ENCODE measurements around the gene ATP2C2. TPM values are rescaled to one million over a fixed set of nuclear protein-coding genes. Genes with fewer than 3 reads are reported as not detected.

ATP2C2 gene
- total RNA-seq, 1 donor from 2014 or later: not detected

GRCh38 chr16:84487358-84487757, 119.0 kb downstream of the ATP2C2 start:
- intact Hi-C loops (cut with micrococcal nuclease): no loop called here

GRCh38 chr16:84489131-84489530, 120.8 kb downstream of the ATP2C2 start:
- intact Hi-C loops (cut with micrococcal nuclease): no loop called here

GRCh38 chr16:84495506-84495905, 127.2 kb downstream of the ATP2C2 start:
- intact Hi-C loops (cut with micrococcal nuclease): no loop called here

- intact Hi-C loops (cut with micrococcal nuclease): no loop called here
Measured at GRCh38 chr16:84496991-84497390, 128.7 kb downstream of the ATP2C2 start.

DNA sequence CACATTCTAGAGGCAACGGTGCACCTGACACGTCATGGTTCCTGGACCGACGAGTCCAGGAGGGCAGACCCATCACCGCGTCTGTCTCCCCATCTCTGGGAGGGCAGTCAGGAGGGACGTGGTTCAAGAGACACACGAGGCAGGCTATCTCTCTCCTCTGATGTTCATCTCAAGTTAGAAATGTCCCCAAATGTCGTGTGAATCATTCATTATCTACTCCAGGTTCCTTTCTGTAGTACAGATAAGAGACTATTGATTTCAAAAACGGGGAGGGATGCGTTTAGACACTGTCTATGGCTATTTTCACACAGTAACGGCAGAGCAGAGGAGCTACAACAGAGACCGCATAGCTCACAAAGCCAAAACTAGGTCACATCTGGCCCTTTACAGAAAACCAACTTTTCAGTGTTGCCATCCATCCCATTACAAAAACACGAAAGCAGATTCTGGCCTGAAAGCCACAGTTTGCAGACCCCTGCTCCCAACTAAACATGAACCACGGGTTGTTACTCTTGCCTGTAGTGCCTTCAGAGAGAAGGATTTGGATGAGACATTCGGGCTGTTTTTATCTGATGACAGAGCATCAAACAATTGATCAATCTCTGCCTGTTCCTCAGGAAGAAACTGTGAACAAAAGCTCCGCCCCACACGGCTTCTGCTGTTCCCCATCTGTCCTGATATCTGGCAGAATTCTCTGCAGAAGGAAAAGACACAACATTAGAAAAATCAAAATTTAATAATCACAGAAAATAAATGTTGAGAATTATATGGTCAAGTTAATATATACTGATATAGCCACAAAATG, 129.3 kb downstream of the ATP2C2 start:
- intact Hi-C loops (cut with micrococcal nuclease): no loop called here

DNA sequence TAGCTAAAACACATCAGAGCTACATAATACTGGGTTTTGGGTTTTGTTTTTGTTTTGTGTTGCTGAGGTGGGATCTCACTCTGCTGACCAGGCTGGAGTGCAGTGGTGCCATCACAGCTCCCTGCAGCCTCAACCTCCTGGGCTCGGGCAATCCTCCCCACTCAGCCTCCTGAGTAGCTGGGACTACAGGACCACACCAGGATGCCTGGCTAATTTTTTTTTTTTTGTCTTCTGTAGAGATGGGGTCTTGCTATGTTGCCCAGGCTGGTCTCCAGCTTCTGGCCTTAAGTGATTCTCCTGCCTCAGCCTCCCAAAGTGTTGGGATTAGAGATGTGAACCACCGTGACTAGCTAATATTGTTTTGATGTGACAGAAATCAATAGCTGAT, 129.9 kb downstream of the ATP2C2 start:
- intact Hi-C loops (cut with micrococcal nuclease): no loop called here

- intact Hi-C loops (cut with micrococcal nuclease): no loop called here
Measured at GRCh38 chr16:84498859-84499620, 130.7 kb downstream of the ATP2C2 start.

DNA sequence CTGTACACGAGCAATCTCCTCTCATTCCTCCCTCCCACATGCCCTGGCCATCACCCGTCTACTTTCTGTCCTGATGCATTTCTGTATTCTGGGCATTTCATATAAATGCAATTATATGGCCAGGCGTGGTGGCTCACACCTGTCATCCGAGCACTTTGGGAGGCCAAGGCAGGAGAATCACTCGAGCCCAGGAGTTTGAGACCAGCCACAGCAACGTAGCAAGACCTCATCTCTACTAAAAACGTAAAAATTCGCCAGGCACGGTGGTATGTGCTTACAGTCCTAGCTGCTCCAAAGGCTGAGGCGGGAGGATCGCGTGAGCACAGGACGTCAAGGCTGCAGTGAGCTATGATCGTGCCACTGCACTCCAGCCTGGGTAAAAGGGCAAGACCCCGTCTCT, 131.3 kb downstream of the ATP2C2 start:
- intact Hi-C loops (cut with micrococcal nuclease): loop anchor here (10.0 kb wide), 1 partner anchor 385 kb away; the partner anchor contains the start of gene MBTPS1

DNA sequence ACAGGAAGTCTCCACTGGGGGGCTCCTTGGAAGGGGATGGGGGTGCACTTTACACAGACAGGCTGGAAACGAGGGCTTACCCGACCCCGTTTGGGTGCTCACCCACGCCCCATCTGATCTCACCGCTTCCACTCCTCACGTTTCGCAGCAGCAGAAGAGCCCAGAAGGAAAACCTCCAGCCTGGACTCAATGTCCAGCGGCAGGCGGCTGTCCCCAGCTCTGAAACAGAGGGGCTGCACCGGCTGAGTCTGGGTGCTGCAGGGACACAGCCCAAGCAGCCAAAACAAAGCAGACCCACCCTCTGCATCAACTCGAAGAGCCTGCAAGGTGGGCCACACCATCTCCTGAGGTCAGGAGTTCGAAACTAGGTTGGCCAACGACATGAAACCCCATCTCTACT, 132.2 kb downstream of the ATP2C2 start:
- intact Hi-C loops (cut with micrococcal nuclease): loop anchor here (10.0 kb wide), 1 partner anchor 386 kb away; the partner anchor contains the start of gene MBTPS1

GRCh38 chr16:84501077-84501735, 132.9 kb downstream of the ATP2C2 start:
- intact Hi-C loops (cut with micrococcal nuclease): loop anchor here (10.0 kb wide), 1 partner anchor 386 kb away; the partner anchor contains the start of gene MBTPS1

GRCh38 chr16:84502075-84502474, 133.7 kb downstream of the ATP2C2 start:
- intact Hi-C loops (cut with micrococcal nuclease): loop anchor here (10.0 kb wide), 1 partner anchor 387 kb away; the partner anchor contains the start of gene MBTPS1

GRCh38 chr16:84502581-84502980, 134.2 kb downstream of the ATP2C2 start:
- intact Hi-C loops (cut with micrococcal nuclease): loop anchor here (10.0 kb wide), 1 partner anchor 388 kb away; the partner anchor contains the start of gene MBTPS1

DNA sequence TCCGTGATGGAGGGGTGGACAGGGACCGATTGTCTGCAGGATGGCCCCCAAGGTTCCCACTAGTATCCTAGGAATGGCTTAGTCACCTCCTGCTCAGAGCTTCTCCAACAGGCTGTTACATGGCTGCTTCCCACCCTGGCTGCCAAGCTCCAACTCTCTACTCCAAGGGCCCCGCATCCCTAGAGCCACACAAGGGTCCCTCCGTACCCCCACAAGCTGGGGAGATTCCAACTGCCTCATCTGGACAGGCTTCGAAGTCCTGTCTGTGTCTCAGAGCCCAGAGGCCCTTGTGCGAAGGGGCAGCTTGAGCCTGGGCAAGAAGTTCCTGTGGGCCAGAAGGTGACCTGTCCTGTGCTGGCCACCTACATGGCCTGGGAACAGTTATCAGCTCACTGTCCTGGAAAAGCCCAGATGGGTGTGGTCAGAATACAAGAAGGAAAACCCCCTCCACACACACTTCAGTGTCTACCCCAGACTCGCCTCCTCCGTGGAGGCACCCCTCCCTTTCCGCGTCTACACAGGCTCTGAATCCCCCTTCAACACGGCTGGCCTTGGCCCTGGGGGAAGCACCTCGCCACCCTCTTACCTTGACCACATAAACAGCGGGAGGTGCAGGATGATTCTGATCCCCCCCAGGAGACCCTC, 135.5 kb downstream of the ATP2C2 start:
- intact Hi-C loops (cut with micrococcal nuclease): loop anchor here (2.0 to 10.0 kb wide), 3 partner anchors 15 to 389 kb away; partner anchors contain the start of genes MBTPS1 and TAF1C

GRCh38 chr16:84504420-84505248, 136.3 kb downstream of the ATP2C2 start, which contains the start of gene MEAK7:
TSS of gene MEAK7 (minus strand) at chr16:84504659. CDS start at chr16:84498086, 6,573 bp downstream.
- intact Hi-C loops (cut with micrococcal nuclease): loop anchor here (2.0 to 10.0 kb wide), 3 partner anchors 14 to 390 kb away; partner anchors contain the start of genes MBTPS1 and TAF1C

- intact Hi-C loops (cut with micrococcal nuclease): loop anchor here (1.0 to 10.0 kb wide), 7 partner anchors 13 to 607 kb away; partner anchors contain the start of genes MBTPS1, MLYCD and TAF1C
Measured at GRCh38 chr16:84505249-84506187, 137.2 kb downstream of the ATP2C2 start.

DNA sequence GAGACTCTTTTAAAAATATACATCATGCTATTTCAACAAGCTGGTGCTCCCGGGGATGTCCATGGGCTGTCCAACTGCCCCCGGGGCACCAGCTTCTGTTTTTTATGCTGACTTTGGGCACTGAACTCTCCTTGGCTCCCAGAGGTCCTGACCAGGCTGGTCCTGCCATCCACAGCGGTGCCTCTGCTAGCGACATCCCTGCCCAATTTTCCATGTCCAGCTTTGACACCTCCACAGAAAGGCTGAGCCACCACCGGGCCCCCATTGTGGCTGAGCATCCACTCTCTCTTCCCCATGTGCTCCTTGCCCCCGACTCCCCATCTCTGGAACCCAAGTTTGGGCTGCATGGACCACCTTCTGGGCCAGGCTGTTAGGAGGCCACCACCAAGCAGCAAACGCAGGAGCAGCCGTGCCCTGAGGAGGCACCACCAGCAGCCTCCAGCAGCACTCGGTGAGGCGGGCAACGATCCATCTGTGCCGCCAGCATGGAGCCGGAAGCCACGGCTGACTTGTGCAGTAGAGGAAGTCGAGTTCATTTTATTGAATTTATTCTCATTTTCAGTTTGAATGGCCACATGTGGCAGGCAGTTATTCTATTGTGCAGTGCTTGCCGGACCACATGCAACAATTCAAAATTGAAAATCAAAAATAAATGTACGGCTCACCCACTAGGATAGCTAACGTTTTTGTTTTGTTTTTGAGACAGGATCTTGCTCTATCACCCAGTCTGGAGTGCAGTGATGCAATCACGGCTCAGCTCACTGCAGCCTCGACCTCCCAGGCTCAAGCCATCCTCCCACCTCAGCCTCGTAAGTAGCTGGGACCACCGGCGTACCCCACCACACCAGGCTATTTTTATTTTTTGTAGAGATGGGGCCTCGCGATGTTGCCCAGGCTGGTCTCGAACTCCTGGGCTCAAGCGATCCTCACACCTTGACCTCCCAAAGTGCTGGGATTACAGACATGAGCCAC, 139.0 kb downstream of the ATP2C2 start:
- intact Hi-C loops (cut with micrococcal nuclease): loop anchor here (2.0 to 10.0 kb wide), 2 partner anchors 392 to 608 kb away; partner anchors contain the start of genes MBTPS1 and MLYCD

GRCh38 chr16:84508502-84508901, 140.2 kb downstream of the ATP2C2 start:
- intact Hi-C loops (cut with micrococcal nuclease): loop anchor here (10.0 kb wide), 1 partner anchor 394 kb away; the partner anchor contains the start of gene MBTPS1

Measured in T-helper 1 cell treated with Interleukin-12 subunit alpha and Interleukin-12 subunit beta and Interleukin-4 antibody, amounts not matched to agents 30 ng/mL and 1 ng/mL, for 36 hours (primary cell).